GM20000 (cell line): ENCODE results near the gene APH1B.
"Not testable (repeated sequence)": the region's sequence is repeated elsewhere in the genome, so short reads cannot be mapped to it uniquely, and the experiment has no call there.

Experiments used
- DNase-seq: peaks from one replicate; pipeline ENCODE4 v3.0.0; 2012; ENCODE audit warnings: low spot score
- TF ChIP-seq, protein P1 (sequence below): IDR thresholded peaks from 2 replicates; pipeline ENCODE4 v1.5.1; 2012; ENCODE audit warnings: mild to moderate bottlenecking, control low read depth; ENCODE audit errors: extremely low read depth, missing control alignments

Gene APH1B

DNA sequence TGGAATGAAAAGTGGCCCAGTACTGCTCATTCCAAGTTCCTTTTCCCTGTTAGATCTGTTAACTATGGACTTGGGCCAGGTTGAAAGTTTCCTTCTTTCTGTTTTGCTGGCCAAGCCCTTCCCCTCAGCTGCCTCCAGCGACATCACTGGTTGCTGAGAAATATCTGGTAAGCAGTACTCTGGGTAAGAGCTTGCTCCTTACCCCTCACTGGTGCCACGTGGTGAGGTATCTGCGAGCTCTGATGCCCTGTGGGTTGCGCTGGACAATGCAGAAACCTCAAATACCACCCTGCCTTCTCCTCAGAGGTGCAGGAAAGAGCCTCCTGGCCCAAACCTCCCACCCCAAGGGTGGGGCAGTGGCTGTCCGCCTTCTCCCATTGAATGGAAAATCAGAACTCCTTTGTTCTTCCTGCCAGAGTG is 42.9 kb upstream of the APH1B start:
- TF ChIP-seq, protein P1, sequence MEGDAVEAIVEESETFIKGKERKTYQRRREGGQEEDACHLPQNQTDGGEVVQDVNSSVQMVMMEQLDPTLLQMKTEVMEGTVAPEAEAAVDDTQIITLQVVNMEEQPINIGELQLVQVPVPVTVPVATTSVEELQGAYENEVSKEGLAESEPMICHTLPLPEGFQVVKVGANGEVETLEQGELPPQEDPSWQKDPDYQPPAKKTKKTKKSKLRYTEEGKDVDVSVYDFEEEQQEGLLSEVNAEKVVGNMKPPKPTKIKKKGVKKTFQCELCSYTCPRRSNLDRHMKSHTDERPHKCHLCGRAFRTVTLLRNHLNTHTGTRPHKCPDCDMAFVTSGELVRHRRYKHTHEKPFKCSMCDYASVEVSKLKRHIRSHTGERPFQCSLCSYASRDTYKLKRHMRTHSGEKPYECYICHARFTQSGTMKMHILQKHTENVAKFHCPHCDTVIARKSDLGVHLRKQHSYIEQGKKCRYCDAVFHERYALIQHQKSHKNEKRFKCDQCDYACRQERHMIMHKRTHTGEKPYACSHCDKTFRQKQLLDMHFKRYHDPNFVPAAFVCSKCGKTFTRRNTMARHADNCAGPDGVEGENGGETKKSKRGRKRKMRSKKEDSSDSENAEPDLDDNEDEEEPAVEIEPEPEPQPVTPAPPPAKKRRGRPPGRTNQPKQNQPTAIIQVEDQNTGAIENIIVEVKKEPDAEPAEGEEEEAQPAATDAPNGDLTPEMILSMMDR: no peak
- DNase-seq: no peak

DNA sequence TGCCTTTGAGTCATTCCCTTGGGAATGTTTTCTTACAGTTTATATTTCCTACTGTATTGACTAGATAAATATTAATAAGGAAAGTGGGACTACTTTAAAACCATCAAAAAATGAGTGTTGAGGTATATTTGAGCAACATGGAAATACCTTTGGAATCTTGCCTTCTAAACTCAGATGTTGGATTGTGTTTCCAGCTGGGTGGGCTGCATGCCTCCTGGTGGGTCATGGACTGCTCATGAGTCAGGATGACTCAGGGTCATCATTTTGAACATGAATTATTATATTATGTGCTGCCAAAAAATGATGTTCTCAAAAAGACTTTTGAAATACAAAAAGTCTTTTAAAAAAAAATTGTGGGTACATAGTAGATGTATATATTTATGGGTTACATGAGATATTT is 41.1 kb upstream of the APH1B start:
- TF ChIP-seq, protein P1: no peak
- DNase-seq: no peak

DNA sequence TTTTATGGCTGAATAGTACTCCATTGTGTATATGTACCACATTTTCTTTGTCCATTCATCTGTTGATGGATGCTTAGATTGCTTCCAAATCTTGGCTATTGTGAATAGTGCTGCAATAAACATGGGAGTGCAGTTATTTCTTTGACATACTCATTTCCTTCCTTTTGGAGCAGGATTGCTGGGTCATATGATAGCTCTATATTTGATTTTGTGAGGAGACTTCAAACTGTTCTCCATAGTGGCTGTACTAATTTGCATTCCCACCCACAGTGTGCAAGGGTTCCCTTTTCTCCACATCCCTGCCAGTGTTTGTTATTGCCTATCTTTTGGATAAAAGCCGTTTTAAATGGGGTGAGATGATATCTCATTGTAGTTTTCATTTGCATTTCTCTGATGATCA is 40.3 kb upstream of the APH1B start:
- DNase-seq: not testable (repeated sequence)

DNA sequence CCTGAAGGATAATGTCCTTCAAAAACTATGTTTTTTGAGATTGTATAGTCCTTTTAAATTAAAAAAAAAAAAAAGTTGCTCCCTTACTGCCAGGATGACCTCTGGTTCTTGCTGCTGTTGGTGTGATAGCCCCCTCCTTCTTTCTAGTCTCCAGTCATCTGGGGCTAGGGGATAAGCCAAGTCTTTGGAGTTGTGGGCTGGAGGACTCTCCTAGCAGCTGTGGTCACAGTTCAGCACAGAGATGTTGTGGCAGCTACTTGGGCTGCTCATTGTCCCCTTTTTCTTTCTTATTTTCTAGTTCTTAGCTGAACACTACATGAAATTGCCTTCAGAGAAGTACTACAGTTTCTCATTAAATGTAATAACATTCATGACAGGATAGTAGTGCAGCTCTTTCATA is 39.2 kb upstream of the APH1B start:
- no peak for DNase-seq
- TF ChIP-seq, protein P1: no peak

DNA sequence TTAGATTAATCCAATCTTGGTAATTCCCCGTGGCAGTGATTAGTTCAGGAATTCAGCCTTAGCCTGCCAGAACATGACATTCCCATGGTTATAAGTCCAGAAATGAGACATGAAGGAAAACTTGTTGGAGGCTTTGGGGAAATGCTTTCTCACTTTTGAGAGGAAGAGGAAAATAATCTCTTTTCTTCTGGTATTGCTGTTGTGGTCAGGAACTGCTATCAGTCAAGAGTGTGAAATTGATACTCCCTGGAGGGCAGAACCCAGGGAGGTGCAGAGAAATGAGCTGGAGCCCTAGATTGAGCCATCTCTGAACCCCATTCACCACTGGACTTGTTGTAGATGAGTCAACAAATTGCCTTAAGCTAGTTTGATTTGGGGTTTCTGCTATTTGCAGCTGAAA is 38.6 kb upstream of the APH1B start:
- peak; percentile 29 for DNase-seq
- TF ChIP-seq, protein P1: no peak

DNA sequence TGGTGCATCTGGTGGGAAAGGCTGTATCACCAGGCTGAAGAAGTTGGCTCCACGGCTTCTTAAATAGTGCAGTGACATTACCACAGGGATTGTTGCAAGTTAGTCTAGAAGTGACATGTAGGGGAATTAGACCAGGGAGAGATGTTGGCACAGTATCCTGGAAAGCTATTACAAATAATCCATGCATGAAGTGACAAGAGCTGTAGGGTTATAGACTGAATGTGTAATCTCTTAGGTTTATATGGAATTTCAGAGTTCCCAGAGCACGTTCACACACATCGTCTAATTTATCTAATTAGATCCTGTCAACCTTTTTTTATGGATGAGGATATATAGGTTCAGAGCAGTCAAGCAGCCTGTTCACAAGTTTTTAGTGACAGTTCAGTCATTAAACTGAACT is 37.3 kb upstream of the APH1B start:
- DNase-seq: no peak

DNA sequence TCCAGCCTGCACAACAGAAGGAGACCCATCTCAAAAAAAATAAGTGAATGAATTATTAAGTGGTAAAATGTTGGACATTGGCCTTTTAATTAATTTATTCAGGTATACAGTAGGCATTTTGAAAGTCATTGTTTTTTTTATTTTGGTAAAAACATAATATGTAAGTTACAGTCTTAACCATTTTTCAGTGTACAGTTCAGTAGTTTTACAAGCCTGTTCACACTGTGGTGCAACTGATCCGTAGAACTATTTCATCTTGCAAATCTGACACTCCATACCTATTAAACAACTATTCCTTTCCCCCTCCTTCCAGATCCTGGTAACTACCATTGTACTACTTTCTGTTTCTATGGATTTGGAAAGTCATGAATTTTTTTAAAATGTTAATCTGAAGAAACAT is 36.1 kb upstream of the APH1B start:
- TF ChIP-seq, protein P1: no peak

More for the DNA sequence above, 37.3 kb upstream of the APH1B start:
- TF ChIP-seq, protein P1: no peak

DNA sequence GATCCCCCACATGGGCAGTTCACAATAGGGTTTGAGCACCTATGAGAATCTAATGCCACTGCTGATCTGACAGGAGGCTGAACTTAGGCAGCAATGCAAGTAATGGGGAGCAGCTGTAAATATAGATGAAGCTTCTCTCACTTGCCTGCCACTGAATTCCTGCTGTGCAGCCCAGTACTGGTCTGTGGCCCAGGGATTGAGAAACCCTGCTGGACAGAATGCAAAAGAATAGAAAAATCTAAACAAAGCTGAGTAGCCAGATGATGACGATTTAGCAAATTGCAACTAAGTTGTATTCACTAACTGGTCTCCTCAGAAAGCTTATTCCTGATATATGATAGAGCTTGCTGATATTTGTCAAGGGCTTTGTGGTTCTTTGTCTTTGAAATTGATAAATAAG is 34.3 kb upstream of the APH1B start:
- DNase-seq: no peak

More for the DNA sequence above, 36.1 kb upstream of the APH1B start:
- no peak for DNase-seq

More for the DNA sequence above, 34.3 kb upstream of the APH1B start:
- TF ChIP-seq, protein P1: no peak
